GM19397 (cell line): ENCODE measurements around the gene CFAP206.
A peak's percentile ranks its signal among the peaks of the same experiment; 100 is the strongest.
"Not testable (repeated sequence)": the region's sequence is repeated elsewhere in the genome, so short reads cannot be mapped to it uniquely, and the experiment has no call there.

Experiments used
- ATAC-seq: cut with Tn5 transposase; IDR thresholded peaks from one replicate; pipeline ENCODE4 v1.9.1; 2021; ENCODE audit warnings: mild to moderate bottlenecking, moderate library complexity; ENCODE audit not compliant: unreplicated experiment

Gene CFAP206

GRCh38 chr6:87421576-87421975 lies 13.8 kb downstream of the CFAP206 start:
- no peak for ATAC-seq

GRCh38 chr6:87426789-87427188 lies 19.0 kb downstream of the CFAP206 start:
- ATAC-seq = no peak

- ATAC-seq = no peak
Observed at GRCh38 chr6:87430499-87430898, 22.7 kb downstream of the CFAP206 start.

- no peak for ATAC-seq
Observed at GRCh38 chr6:87431263-87431662, 23.5 kb downstream of the CFAP206 start.

- ATAC-seq = no peak
Observed at GRCh38 chr6:87436435-87436834, 28.7 kb downstream of the CFAP206 start.

- no peak for ATAC-seq
Observed at GRCh38 chr6:87441711-87442110, 33.9 kb downstream of the CFAP206 start.

- no peak for ATAC-seq
Observed at GRCh38 chr6:87444362-87444761, 36.6 kb downstream of the CFAP206 start.

- no peak for ATAC-seq
Observed at GRCh38 chr6:87465051-87465450, 57.3 kb downstream of the CFAP206 start.

- peak; percentile 97 for ATAC-seq
Observed at GRCh38 chr6:87472525-87473418, 65.0 kb downstream of the CFAP206 start, which contains the start of gene SLC35A1. SLC35A1 (plus strand) TSS chr6:87472974; CDS start chr6:87473004, 30 bp downstream.

- ATAC-seq = peak; percentile 58
Observed at GRCh38 chr6:87473419-87473903, 65.7 kb downstream of the CFAP206 start.

GRCh38 chr6:87481931-87482330 lies 74.2 kb downstream of the CFAP206 start:
- no peak for ATAC-seq

GRCh38 chr6:87482366-87482765 lies 74.6 kb downstream of the CFAP206 start:
- ATAC-seq = no peak

- ATAC-seq = no peak
Observed at GRCh38 chr6:87483929-87484328, 76.2 kb downstream of the CFAP206 start.

GRCh38 chr6:87484491-87484890 lies 76.7 kb downstream of the CFAP206 start:
- no peak for ATAC-seq

GRCh38 chr6:87487555-87487954 lies 79.8 kb downstream of the CFAP206 start:
- ATAC-seq = no peak

- not testable (repeated sequence) for ATAC-seq
Observed at GRCh38 chr6:87489326-87489725, 81.6 kb downstream of the CFAP206 start.

- no peak for ATAC-seq
Observed at GRCh38 chr6:87494761-87495422, 87.1 kb downstream of the CFAP206 start.

GRCh38 chr6:87498048-87498447 lies 90.3 kb downstream of the CFAP206 start:
- ATAC-seq = no peak

GRCh38 chr6:87501809-87502572 lies 94.2 kb downstream of the CFAP206 start:
- no peak for ATAC-seq

GRCh38 chr6:87504441-87504840 lies 96.7 kb downstream of the CFAP206 start:
- no peak for ATAC-seq
